NCI-H1417 (cell line): Measurements from ENCODE around the gene PELO.
"Not testable (repeated sequence)": the region's sequence is repeated elsewhere in the genome, so short reads cannot be mapped to it uniquely, and the experiment has no call there.

Experiments used
- DNase-seq, 3 experiments: peaks; one replicate each; lab custom pipeline; 2025; lab: John Stamatoyannopoulos, UW

The PELO gene

GRCh38 chr5:52787600-52788504 is at the start of gene PELO, which contains the start of gene ITGA1:
PELO (plus strand) TSS chr5:52787916; CDS start chr5:52800395, 12,479 bp downstream.
ITGA1 (plus strand) TSS chr5:52787916; CDS start chr5:52788354, 438 bp downstream.
- DNase-seq = peak; percentile 57 to 62 (median 57)

- DNase-seq = no peak
Observed at GRCh38 chr5:52738095-52738506, 49.6 kb upstream of the PELO start.

GRCh38 chr5:52740007-52740406 is 47.7 kb upstream of the PELO start:
- DNase-seq = no peak

GRCh38 chr5:52743012-52743411 is 44.7 kb upstream of the PELO start:
- no peak for DNase-seq

- no peak for DNase-seq
Observed at GRCh38 chr5:52743529-52743928, 44.2 kb upstream of the PELO start.

GRCh38 chr5:52743970-52744369 is 43.7 kb upstream of the PELO start:
- no peak for DNase-seq

- DNase-seq = not testable (repeated sequence)
Observed at GRCh38 chr5:52744867-52745458, 42.8 kb upstream of the PELO start.

- DNase-seq = no peak
Observed at GRCh38 chr5:52746539-52746938, 41.2 kb upstream of the PELO start.

- DNase-seq = no peak
Observed at GRCh38 chr5:52748590-52748989, 39.1 kb upstream of the PELO start.

- no peak for DNase-seq
Observed at GRCh38 chr5:52749666-52750065, 38.0 kb upstream of the PELO start.

- DNase-seq = no peak
Observed at GRCh38 chr5:52751137-52751536, 36.6 kb upstream of the PELO start.

- DNase-seq = no peak
Observed at GRCh38 chr5:52754051-52754450, 33.7 kb upstream of the PELO start.

- DNase-seq = no peak
Observed at GRCh38 chr5:52757527-52757926, 30.2 kb upstream of the PELO start.

GRCh38 chr5:52758014-52758413 is 29.7 kb upstream of the PELO start:
- no peak for DNase-seq

GRCh38 chr5:52759331-52759730 is 28.4 kb upstream of the PELO start:
- DNase-seq = no peak

GRCh38 chr5:52760695-52761366 is 26.9 kb upstream of the PELO start:
- no peak for DNase-seq

- DNase-seq = no peak
Observed at GRCh38 chr5:52767217-52767743, 20.4 kb upstream of the PELO start.

GRCh38 chr5:52767766-52768480 is 19.8 kb upstream of the PELO start:
- no peak for DNase-seq

- DNase-seq = no peak
Observed at GRCh38 chr5:52769061-52769460, 18.7 kb upstream of the PELO start.

- DNase-seq = no peak
Observed at GRCh38 chr5:52770287-52770939, 17.3 kb upstream of the PELO start.

- no peak for DNase-seq
Observed at GRCh38 chr5:52771343-52772039, 16.2 kb upstream of the PELO start.
